ENCODE measurements around the gene ALOX5AP. TPM values are rescaled to one million over a fixed set of nuclear protein-coding genes. Genes with fewer than 3 reads are reported as not detected.

Gene ALOX5AP
- total RNA-seq, 4 donors from 2014 or later, result 14.8 to 48.2 (median 17.2) TPM

- WGBS, result 82% methylated on average over 3 of the region's 3 CpGs
- Histone ChIP-seq H3K36me3 (no peaks in the 10 kb centered on the region), H3K9me3 (no peaks in the 10 kb centered on the region), H3K4me3 (no peak overlapping the region), H3K4me1 (no peaks in the 10 kb centered on the region), H3K27me3 (no peaks in the 10 kb centered on the region), H3K27ac (replicated peaks in 1 of 4) (no peak overlapping the region)
- DNase-seq (ENCODE audit: extremely low spot score), result no peak
- intact Hi-C loops (cut with DNase I), result no loop called here
- TF ChIP-seq POLR2AphosphoS5 (IDR thresholded peaks at IDR 0.05) (no peak), CTCF (IDR thresholded peaks at IDR 0.05) (no peak), POLR2A (IDR thresholded peaks at IDR 0.05; ENCODE audit: low read depth) (no peak), EP300 (IDR thresholded peaks at IDR 0.05) (no peak)
Observed at GRCh38 chr13:30720172-30720869, 15.0 kb upstream of the ALOX5AP start.

- Histone ChIP-seq H3K9me3 (no peaks in the 10 kb centered on the region), H3K27me3 (no peaks in the 10 kb centered on the region), H3K36me3 (no peaks in the 10 kb centered on the region), H3K4me3 (no peak overlapping the region), H3K4me1 (no peaks in the 10 kb centered on the region), H3K27ac (replicated peaks in 1 of 4) (no peak overlapping the region)
- no peak for DNase-seq (ENCODE audit: extremely low spot score)
- intact Hi-C loops (cut with DNase I), result no loop called here
- no peak for TF ChIP-seq POLR2AphosphoS5 (IDR thresholded peaks at IDR 0.05)
- TF ChIP-seq POLR2A (IDR thresholded peaks at IDR 0.05; ENCODE audit: low read depth), result no peak
- no peak for TF ChIP-seq CTCF (IDR thresholded peaks at IDR 0.05)
- TF ChIP-seq EP300 (IDR thresholded peaks at IDR 0.05), result no peak
- 71% methylated on average over 4 of the region's 4 CpGs for WGBS
Observed at GRCh38 chr13:30721936-30722335, 13.4 kb upstream of the ALOX5AP start.

- DNase-seq (ENCODE audit: extremely low spot score), result no peak
- Histone ChIP-seq H3K27ac (replicated peaks in 1 of 4) (no peak overlapping the region), H3K9me3 (no peaks in the 10 kb centered on the region), H3K4me3 (no peak overlapping the region), H3K4me1 (no peaks in the 10 kb centered on the region), H3K36me3 (no peaks in the 10 kb centered on the region), H3K27me3 (no peaks in the 10 kb centered on the region)
- intact Hi-C loops (cut with DNase I), result no loop called here
- 89% methylated on average over 2 of the region's 2 CpGs for WGBS
- TF ChIP-seq CTCF (IDR thresholded peaks at IDR 0.05) (no peak), EP300 (IDR thresholded peaks at IDR 0.05) (no peak)
Observed at GRCh38 chr13:30722361-30722760, 13.0 kb upstream of the ALOX5AP start.

- no peak for TF ChIP-seq POLR2AphosphoS5 (IDR thresholded peaks at IDR 0.05)
- TF ChIP-seq EP300 (IDR thresholded peaks at IDR 0.05), result no peak
- no peak for TF ChIP-seq CTCF (IDR thresholded peaks at IDR 0.05)
- TF ChIP-seq POLR2A (IDR thresholded peaks at IDR 0.05; ENCODE audit: low read depth), result no peak
- Histone ChIP-seq H3K4me3 (no peak overlapping the region), H3K9me3 (no peaks in the 10 kb centered on the region), H3K27me3 (no peaks in the 10 kb centered on the region), H3K36me3 (no peaks in the 10 kb centered on the region), H3K27ac (replicated peaks in 1 of 4) (no peak overlapping the region), H3K4me1 (peaks cover 0 to 18% (median 3%) of the 10 kb centered on the region in 4 donors)
- no peak for DNase-seq (ENCODE audit: extremely low spot score)
- 96% methylated on average over 2 of the region's 3 CpGs for WGBS
- intact Hi-C loops (cut with DNase I), result no loop called here
Observed at GRCh38 chr13:30724778-30725177, 10.6 kb upstream of the ALOX5AP start.
